GM23338 (cell line): ENCODE data around the gene CSDE1. TPM values are rescaled to one million over a fixed set of nuclear protein-coding genes. Genes with fewer than 3 reads are reported as not detected.

Experiments used
- ATAC-seq: fragments of 200-7000 bp; cut with Tn5 transposase; 3 replicates; pipeline ENCODE4 v1.9.1; 2020
- DNase-seq: peaks from one replicate; pipeline ENCODE4 v3.0.0-alpha.2; 2015; ENCODE audit warnings: low spot score
- H2AFZ ChIP-seq: fragments of 200-600 bp; sonication (generic); 2 replicates; pipeline ENCODE4 v1.8.0; 2016; ENCODE audit warnings: antibody characterized with exemption, mild to moderate bottlenecking, moderate library complexity
- H3F3A ChIP-seq: fragments of 200-600 bp; sonication (generic); replicated peaks from 2 replicates; pipeline ENCODE4 v1.8.0; 2017; ENCODE audit warnings: antibody characterized with exemption, mixed run types, low read depth
- H3K27ac ChIP-seq: fragments of 200-600 bp; sonication (generic); 2 replicates; pipeline ENCODE4 v1.6.1; 2016; ENCODE audit warnings: low read depth
- H3K27me3 ChIP-seq: fragments of 200-600 bp; sonication (generic); 2 replicates; pipeline ENCODE4 v1.8.0; 2016; ENCODE audit warnings: mild to moderate bottlenecking, mixed run types, moderate library complexity; ENCODE audit not compliant: insufficient read depth
- H3K36me3 ChIP-seq: fragments of 200-600 bp; sonication (generic); 2 replicates; pipeline ENCODE4 v1.8.0; 2016; ENCODE audit warnings: mild to moderate bottlenecking; ENCODE audit not compliant: insufficient read depth
- H3K4me1 ChIP-seq: fragments of 200-600 bp; sonication (generic); 2 replicates; pipeline ENCODE4 v1.8.0; 2016; ENCODE audit warnings: mild to moderate bottlenecking, moderate library complexity; ENCODE audit not compliant: insufficient read depth
- H3K4me2 ChIP-seq: fragments of 200-600 bp; sonication (generic); 2 replicates; pipeline ENCODE4 v1.7.1; 2017; ENCODE audit warnings: mixed run types
- H3K4me3 ChIP-seq: fragments of 200-600 bp; sonication (generic); 2 replicates; pipeline ENCODE4 v1.6.1; 2016; ENCODE audit warnings: mixed run types
- H3K79me2 ChIP-seq: fragments of 200-600 bp; sonication (generic); replicated peaks from 2 replicates; pipeline ENCODE4 v1.8.0; 2017; ENCODE audit warnings: mild to moderate bottlenecking; ENCODE audit not compliant: insufficient read depth
- H3K9me2 ChIP-seq: fragments of 200-600 bp; sonication (generic); 2 replicates; pipeline ENCODE4 v1.8.0; 2017; ENCODE audit not compliant: insufficient read depth
- H4K20me1 ChIP-seq: fragments of 200-600 bp; sonication (generic); replicated peaks from 2 replicates; pipeline ENCODE4 v1.8.0; 2017; ENCODE audit warnings: mild to moderate bottlenecking; ENCODE audit not compliant: insufficient read depth
- H3K27ac Mint-ChIP-seq: 2 replicates; pipeline ENCODE4 v1.8.0; 2020; ENCODE audit warnings: inconsistent platforms, mild to moderate bottlenecking, moderate library complexity, mixed read lengths
- H3K27me3 Mint-ChIP-seq: 3 replicates; pipeline ENCODE4 v1.8.0; 2022; ENCODE audit warnings: low read depth, mild to moderate bottlenecking, moderate library complexity, mixed read lengths, inconsistent platforms; ENCODE audit not compliant: insufficient read depth, poor library complexity
- H3K36me3 Mint-ChIP-seq: 3 replicates; pipeline ENCODE4 v1.8.0; 2021; ENCODE audit warnings: low read depth, mild to moderate bottlenecking, inconsistent platforms, moderate library complexity, mixed read lengths
- H3K4me1 Mint-ChIP-seq: 3 replicates; pipeline ENCODE4 v1.8.0; 2020; ENCODE audit warnings: mild to moderate bottlenecking, inconsistent platforms, mixed read lengths
- H3K4me3 Mint-ChIP-seq: 3 replicates; pipeline ENCODE4 v1.8.0; 2021; ENCODE audit warnings: moderate library complexity, mild to moderate bottlenecking, inconsistent platforms, mixed read lengths
- H3K9me3 Mint-ChIP-seq: 3 replicates; pipeline ENCODE4 v1.8.0; 2020; ENCODE audit warnings: moderate library complexity, mild to moderate bottlenecking, inconsistent platforms, mixed read lengths
- EZH2 ChIP-seq: fragments of 200-600 bp; sonication (generic); IDR thresholded peaks from one replicate; pipeline ENCODE4 v1.8.0; 2017; ENCODE audit warnings: antibody characterized with exemption, mild to moderate bottlenecking, low read depth; ENCODE audit not compliant: unreplicated experiment
- EZH2phosphoT487 ChIP-seq: fragments of 200-600 bp; sonication (generic); IDR thresholded peaks from one replicate; pipeline ENCODE4 v1.8.1; 2018; ENCODE audit warnings: antibody characterized with exemption; ENCODE audit not compliant: unreplicated experiment
- JUNB ChIP-seq: IDR thresholded peaks from one replicate; pipeline ENCODE4 v1.6.1; 2016; ENCODE audit warnings: antibody characterized with exemption; ENCODE audit not compliant: unreplicated experiment
- NANOG ChIP-seq: IDR thresholded peaks from 2 replicates; pipeline ENCODE4 v1.6.1; 2016; ENCODE audit warnings: antibody characterized with exemption, borderline replicate concordance
- POLR2AphosphoS5 ChIP-seq: IDR thresholded peaks from 2 replicates; pipeline ENCODE4 v1.6.1; 2016; ENCODE audit warnings: antibody characterized with exemption, low read depth
- STAT1 ChIP-seq: IDR thresholded peaks from one replicate; pipeline ENCODE4 v1.6.1; 2016; ENCODE audit warnings: antibody characterized with exemption; ENCODE audit not compliant: unreplicated experiment
- polyA plus RNA-seq: library from polyadenylated mRNA; unstranded; fragments of >200 nt; fragmentation: Nextera tagmentation; extraction: Ambion mirVana; gene quantifications from 2 replicates; pipeline ENCODE4 v1.2.1, GENCODE V29; 2016
- total RNA-seq: library from RNA; depleted of rRNA; stranded (reverse); fragments of >200 nt; shearing (Covaris generic); gene quantifications from 2 replicates; pipeline ENCODE4 v1.2.3, GENCODE V29; 2014
- TF ChIP-seq, protein P1 (sequence below): IDR thresholded peaks from one replicate; pipeline ENCODE4 v1.6.1; 2018; ENCODE audit warnings: antibody characterized with exemption; ENCODE audit not compliant: unreplicated experiment
- TF ChIP-seq, protein P2 (sequence below): IDR thresholded peaks from 2 replicates; pipeline ENCODE4 v1.6.1; 2016; ENCODE audit warnings: antibody characterized with exemption
- TF ChIP-seq, protein P3 (sequence below): fragments of 250-450 bp; sonication (Bioruptor Pico); IDR thresholded peaks from 2 replicates; pipeline ENCODE4 v1.5.0; 2020; ENCODE audit warnings: mild to moderate bottlenecking, moderate library complexity

CSDE1 gene
- total and polyA plus RNA-seq, 2 experiments from 2014 or later = 214 to 1,054 TPM

DNA sequence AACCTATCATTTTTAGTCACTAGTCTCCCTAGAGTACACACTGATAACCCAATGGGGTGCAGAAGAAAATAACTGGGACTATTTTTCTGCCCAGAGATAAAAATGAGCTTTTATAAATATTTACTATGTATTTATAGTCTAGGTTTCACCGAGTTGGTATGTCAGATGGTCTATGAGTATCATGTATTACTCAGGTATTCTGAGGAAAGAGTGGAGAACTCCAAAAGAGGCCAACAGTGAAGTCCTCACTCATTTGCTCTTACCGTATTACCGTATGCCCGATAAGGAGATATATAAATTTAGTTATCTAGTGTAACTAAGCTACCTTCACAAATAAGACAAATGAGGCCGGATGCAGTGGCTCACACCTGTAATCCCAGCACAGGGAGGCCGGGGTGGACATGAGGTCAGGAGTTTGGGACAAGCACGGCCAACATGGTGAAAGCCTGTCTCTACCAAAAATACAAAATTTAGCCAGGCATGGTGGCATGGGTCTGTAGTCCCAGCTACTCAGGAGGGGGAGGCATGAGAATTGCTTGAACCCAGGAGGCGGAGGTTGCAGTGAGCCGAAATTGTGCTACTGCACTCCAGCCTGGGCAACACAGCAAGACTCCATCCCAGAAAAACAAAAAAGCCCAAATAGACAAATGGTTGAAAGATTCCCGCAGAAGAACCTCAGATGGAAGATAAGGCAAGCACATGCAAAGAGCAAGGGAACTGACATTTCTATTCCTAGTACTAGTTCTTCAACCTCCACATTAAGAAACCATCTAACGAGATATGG, 15.6 kb downstream of the CSDE1 start:
- H3K27ac ChIP-seq = no peak overlapping the region
- H4K20me1 ChIP-seq = peaks cover 51% of the 10 kb centered on the region
- ATAC-seq (no peak), DNase-seq (no peak)
- no peaks in the 10 kb centered on the region for H3K9me3 Mint-ChIP-seq
- peak overlapping the region; percentile 54; the same call in 1 of the 2 replicates for H3K27ac Mint-ChIP-seq
- H3K27me3 ChIP-seq = no peaks in the 10 kb centered on the region
- no peak overlapping the region for H2AFZ ChIP-seq
- no peak overlapping the region for H3K4me2 ChIP-seq
- H3K27me3 Mint-ChIP-seq = no peaks in the 10 kb centered on the region
- no peaks in the 10 kb centered on the region for H3K9me2 ChIP-seq
- H3K4me3 Mint-ChIP-seq = no peak overlapping the region
- no peak for TF ChIP-seq NANOG
- TF ChIP-seq, protein P1, sequence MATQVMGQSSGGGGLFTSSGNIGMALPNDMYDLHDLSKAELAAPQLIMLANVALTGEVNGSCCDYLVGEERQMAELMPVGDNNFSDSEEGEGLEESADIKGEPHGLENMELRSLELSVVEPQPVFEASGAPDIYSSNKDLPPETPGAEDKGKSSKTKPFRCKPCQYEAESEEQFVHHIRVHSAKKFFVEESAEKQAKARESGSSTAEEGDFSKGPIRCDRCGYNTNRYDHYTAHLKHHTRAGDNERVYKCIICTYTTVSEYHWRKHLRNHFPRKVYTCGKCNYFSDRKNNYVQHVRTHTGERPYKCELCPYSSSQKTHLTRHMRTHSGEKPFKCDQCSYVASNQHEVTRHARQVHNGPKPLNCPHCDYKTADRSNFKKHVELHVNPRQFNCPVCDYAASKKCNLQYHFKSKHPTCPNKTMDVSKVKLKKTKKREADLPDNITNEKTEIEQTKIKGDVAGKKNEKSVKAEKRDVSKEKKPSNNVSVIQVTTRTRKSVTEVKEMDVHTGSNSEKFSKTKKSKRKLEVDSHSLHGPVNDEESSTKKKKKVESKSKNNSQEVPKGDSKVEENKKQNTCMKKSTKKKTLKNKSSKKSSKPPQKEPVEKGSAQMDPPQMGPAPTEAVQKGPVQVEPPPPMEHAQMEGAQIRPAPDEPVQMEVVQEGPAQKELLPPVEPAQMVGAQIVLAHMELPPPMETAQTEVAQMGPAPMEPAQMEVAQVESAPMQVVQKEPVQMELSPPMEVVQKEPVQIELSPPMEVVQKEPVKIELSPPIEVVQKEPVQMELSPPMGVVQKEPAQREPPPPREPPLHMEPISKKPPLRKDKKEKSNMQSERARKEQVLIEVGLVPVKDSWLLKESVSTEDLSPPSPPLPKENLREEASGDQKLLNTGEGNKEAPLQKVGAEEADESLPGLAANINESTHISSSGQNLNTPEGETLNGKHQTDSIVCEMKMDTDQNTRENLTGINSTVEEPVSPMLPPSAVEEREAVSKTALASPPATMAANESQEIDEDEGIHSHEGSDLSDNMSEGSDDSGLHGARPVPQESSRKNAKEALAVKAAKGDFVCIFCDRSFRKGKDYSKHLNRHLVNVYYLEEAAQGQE = no peak
- no peak for TF ChIP-seq POLR2AphosphoS5
- TF ChIP-seq EZH2phosphoT487 = no peak
- TF ChIP-seq, protein P2, sequence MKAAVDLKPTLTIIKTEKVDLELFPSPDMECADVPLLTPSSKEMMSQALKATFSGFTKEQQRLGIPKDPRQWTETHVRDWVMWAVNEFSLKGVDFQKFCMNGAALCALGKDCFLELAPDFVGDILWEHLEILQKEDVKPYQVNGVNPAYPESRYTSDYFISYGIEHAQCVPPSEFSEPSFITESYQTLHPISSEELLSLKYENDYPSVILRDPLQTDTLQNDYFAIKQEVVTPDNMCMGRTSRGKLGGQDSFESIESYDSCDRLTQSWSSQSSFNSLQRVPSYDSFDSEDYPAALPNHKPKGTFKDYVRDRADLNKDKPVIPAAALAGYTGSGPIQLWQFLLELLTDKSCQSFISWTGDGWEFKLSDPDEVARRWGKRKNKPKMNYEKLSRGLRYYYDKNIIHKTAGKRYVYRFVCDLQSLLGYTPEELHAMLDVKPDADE = no peak
- TF ChIP-seq EZH2 = no peak
- TF ChIP-seq JUNB = no peak
- H3K36me3 Mint-ChIP-seq = peaks cover 81% of the 10 kb centered on the region
- peaks cover 20% of the 10 kb centered on the region for H3K36me3 ChIP-seq
- H3K4me3 ChIP-seq = no peak overlapping the region
- H3K4me1 Mint-ChIP-seq = peaks cover 9% of the 10 kb centered on the region; the same call in 2 of the 3 replicates
- H3K79me2 ChIP-seq = peaks cover 100% of the 10 kb centered on the region
- H3F3A ChIP-seq = no peaks in the 10 kb centered on the region
- peaks cover 3% of the 10 kb centered on the region for H3K4me1 ChIP-seq

DNA sequence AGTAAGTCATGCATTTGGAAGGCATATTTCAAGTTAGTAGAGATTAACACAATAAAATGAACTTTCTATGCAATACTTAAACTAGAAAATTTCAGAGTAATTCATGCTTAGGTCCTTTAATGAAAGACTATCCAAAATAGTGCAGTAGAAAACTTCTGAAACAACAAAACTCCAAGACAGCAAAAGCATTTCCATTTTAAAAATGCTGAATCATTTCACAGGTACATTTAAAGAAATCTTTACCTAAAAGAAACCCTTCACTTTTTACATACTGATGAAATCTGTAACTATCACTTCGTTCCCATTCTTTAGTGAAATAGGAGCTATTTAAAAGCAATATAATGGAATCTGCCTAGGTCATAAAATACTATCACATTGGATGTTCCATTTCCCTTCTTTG, 17.5 kb downstream of the CSDE1 start:
- Histone ChIP-seq H3K79me2 (peaks cover 98% of the 10 kb centered on the region), H3K4me3 (no peak overlapping the region), H4K20me1 (peaks cover 33% of the 10 kb centered on the region), H3K27ac (no peak overlapping the region), H3K4me2 (no peak overlapping the region), H2AFZ (no peak overlapping the region), H3K4me1 (peaks cover 3% of the 10 kb centered on the region), H3K9me2 (no peaks in the 10 kb centered on the region), H3K36me3 (peaks cover 29% of the 10 kb centered on the region), H3K27me3 (no peaks in the 10 kb centered on the region), H3F3A (no peaks in the 10 kb centered on the region)
- Mint-ChIP-seq H3K4me1 (peaks cover 9% of the 10 kb centered on the region; the same call in 2 of the 3 replicates), H3K9me3 (no peaks in the 10 kb centered on the region), H3K27me3 (no peaks in the 10 kb centered on the region), H3K4me3 (no peak overlapping the region), H3K27ac (peak overlapping the region; percentile 66), H3K36me3 (peaks cover 81% of the 10 kb centered on the region)
- no peak for DNase-seq
- no peak for ATAC-seq
- TF ChIP-seq STAT1 (no peak), EZH2phosphoT487 (no peak)
- TF ChIP-seq, protein P3, sequence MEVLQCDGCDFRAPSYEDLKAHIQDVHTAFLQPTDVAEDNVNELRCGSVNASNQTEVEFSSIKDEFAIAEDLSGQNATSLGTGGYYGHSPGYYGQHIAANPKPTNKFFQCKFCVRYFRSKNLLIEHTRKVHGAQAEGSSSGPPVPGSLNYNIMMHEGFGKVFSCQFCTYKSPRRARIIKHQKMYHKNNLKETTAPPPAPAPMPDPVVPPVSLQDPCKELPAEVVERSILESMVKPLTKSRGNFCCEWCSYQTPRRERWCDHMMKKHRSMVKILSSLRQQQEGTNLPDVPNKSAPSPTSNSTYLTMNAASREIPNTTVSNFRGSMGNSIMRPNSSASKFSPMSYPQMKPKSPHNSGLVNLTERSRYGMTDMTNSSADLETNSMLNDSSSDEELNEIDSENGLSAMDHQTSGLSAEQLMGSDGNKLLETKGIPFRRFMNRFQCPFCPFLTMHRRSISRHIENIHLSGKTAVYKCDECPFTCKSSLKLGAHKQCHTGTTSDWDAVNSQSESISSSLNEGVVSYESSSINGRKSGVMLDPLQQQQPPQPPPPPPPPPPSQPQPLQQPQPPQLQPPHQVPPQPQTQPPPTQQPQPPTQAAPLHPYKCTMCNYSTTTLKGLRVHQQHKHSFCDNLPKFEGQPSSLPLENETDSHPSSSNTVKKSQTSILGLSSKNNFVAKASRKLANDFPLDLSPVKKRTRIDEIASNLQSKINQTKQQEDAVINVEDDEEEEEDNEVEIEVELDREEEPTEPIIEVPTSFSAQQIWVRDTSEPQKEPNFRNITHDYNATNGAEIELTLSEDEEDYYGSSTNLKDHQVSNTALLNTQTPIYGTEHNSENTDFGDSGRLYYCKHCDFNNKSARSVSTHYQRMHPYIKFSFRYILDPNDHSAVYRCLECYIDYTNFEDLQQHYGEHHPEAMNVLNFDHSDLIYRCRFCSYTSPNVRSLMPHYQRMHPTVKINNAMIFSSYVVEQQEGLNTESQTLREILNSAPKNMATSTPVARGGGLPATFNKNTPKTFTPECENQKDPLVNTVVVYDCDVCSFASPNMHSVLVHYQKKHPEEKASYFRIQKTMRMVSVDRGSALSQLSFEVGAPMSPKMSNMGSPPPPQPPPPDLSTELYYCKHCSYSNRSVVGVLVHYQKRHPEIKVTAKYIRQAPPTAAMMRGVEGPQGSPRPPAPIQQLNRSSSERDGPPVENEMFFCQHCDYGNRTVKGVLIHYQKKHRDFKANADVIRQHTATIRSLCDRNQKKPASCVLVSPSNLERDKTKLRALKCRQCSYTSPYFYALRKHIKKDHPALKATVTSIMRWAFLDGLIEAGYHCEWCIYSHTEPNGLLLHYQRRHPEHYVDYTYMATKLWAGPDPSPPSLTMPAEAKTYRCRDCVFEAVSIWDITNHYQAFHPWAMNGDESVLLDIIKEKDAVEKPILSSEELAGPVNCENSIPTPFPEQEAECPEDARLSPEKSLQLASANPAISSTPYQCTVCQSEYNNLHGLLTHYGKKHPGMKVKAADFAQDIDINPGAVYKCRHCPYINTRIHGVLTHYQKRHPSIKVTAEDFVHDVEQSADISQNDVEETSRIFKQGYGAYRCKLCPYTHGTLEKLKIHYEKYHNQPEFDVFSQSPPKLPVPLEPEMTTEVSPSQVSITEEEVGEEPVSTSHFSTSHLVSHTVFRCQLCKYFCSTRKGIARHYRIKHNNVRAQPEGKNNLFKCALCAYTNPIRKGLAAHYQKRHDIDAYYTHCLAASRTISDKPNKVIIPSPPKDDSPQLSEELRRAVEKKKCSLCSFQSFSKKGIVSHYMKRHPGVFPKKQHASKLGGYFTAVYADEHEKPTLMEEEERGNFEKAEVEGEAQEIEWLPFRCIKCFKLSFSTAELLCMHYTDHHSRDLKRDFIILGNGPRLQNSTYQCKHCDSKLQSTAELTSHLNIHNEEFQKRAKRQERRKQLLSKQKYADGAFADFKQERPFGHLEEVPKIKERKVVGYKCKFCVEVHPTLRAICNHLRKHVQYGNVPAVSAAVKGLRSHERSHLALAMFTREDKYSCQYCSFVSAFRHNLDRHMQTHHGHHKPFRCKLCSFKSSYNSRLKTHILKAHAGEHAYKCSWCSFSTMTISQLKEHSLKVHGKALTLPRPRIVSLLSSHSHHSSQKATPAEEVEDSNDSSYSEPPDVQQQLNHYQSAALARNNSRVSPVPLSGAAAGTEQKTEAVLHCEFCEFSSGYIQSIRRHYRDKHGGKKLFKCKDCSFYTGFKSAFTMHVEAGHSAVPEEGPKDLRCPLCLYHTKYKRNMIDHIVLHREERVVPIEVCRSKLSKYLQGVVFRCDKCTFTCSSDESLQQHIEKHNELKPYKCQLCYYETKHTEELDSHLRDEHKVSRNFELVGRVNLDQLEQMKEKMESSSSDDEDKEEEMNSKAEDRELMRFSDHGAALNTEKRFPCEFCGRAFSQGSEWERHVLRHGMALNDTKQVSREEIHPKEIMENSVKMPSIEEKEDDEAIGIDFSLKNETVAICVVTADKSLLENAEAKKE (CRISPR knock-in tag) = no peak
